Lower leg skin (tissue), 3 donors: ENCODE data around the gene CMTM4.

Source experiments
- CTCF ChIP-seq, 3 donors: fragments of 450-650 bp; IDR thresholded peaks; one replicate each; pipeline ENCODE4 v1.5.1; 2016; ENCODE audit warnings: antibody characterized with exemption in 3 of 3, mild to moderate bottlenecking in 3 of 3, moderate library complexity in 2 of 3
- POLR2A ChIP-seq, 2 donors: fragments of 450-650 bp; IDR thresholded peaks; one replicate each; pipeline ENCODE4 v1.6.1; 2016 to 2017; ENCODE audit warnings: antibody characterized with exemption in 2 of 2, mild to moderate bottlenecking in 1 of 2, moderate library complexity in 1 of 2

- no peak for TF ChIP-seq CTCF (IDR thresholded peaks at IDR 0.05)
- no peak for TF ChIP-seq POLR2A (IDR thresholded peaks at IDR 0.05)
Measured at GRCh38 chr16:66658143-66658859, 38.2 kb downstream of the CMTM4 start.
